ENCODE measurements around the gene GOLM1.

DNA sequence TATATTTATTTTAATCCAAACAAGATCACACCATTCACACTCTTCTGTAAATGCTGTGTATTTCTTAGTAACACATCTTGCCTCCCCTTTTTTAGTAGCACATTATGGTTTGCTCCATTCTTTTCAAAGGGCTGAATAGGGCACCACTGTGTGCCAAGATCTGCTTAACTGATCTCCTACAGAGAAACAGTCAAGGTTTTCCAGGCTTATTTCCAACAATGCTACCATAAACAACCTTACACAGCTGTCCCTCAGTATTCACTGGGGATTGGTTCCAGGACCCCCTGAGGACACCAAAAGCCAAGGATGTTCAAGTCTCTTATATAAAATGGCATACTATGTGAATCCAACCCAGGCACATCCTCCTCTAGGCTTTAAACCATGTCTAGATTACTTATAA is 16.5 kb downstream of the GOLM1 start:
- TF ChIP-seq, protein P1, sequence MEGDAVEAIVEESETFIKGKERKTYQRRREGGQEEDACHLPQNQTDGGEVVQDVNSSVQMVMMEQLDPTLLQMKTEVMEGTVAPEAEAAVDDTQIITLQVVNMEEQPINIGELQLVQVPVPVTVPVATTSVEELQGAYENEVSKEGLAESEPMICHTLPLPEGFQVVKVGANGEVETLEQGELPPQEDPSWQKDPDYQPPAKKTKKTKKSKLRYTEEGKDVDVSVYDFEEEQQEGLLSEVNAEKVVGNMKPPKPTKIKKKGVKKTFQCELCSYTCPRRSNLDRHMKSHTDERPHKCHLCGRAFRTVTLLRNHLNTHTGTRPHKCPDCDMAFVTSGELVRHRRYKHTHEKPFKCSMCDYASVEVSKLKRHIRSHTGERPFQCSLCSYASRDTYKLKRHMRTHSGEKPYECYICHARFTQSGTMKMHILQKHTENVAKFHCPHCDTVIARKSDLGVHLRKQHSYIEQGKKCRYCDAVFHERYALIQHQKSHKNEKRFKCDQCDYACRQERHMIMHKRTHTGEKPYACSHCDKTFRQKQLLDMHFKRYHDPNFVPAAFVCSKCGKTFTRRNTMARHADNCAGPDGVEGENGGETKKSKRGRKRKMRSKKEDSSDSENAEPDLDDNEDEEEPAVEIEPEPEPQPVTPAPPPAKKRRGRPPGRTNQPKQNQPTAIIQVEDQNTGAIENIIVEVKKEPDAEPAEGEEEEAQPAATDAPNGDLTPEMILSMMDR (IDR thresholded peaks at IDR 0.05; ENCODE audit: extremely low read depth in 1 of 2, insufficient read depth in 1 of 2, low read depth in 1 of 2, low read length in 2 of 2) = no peak
- TF ChIP-seq POLR2A (IDR thresholded peaks at IDR 0.05; ENCODE audit: low read depth, low read length) (no peak), EZH2 (IDR thresholded peaks at IDR 0.05; ENCODE audit: borderline replicate concordance, low read depth, low read length, severe bottlenecking) (no peak)
- TF ChIP-seq, protein P2, sequence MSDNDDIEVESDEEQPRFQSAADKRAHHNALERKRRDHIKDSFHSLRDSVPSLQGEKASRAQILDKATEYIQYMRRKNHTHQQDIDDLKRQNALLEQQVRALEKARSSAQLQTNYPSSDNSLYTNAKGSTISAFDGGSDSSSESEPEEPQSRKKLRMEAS (IDR thresholded peaks at IDR 0.05; ENCODE audit: insufficient read depth, insufficient read length) = no peak
